HG03460 (cell line): ENCODE measurements around the gene EGFL7.

Experiments used
- ATAC-seq: cut with Tn5 transposase; IDR thresholded peaks from one replicate; pipeline ENCODE4 v1.9.1; 2021; ENCODE audit not compliant: unreplicated experiment

EGFL7 gene

GRCh38 chr9:136671646-136672430 lies 9.1 kb downstream of the EGFL7 start:
- ATAC-seq, result no peak

- ATAC-seq, result no peak
Observed at GRCh38 chr9:136672431-136673087, 9.8 kb downstream of the EGFL7 start.

- no peak for ATAC-seq
Observed at GRCh38 chr9:136673088-136673974, 10.6 kb downstream of the EGFL7 start.

- ATAC-seq, result no peak
Observed at GRCh38 chr9:136673975-136674785, 11.5 kb downstream of the EGFL7 start.

- ATAC-seq, result no peak
Observed at GRCh38 chr9:136674786-136675349, 12.2 kb downstream of the EGFL7 start.

GRCh38 chr9:136675477-136676296 lies 13.0 kb downstream of the EGFL7 start:
- no peak for ATAC-seq

- ATAC-seq, result no peak
Observed at GRCh38 chr9:136676297-136676794, 13.6 kb downstream of the EGFL7 start.

GRCh38 chr9:136676920-136677686 lies 14.4 kb downstream of the EGFL7 start:
- ATAC-seq, result no peak

- ATAC-seq, result no peak
Observed at GRCh38 chr9:136678034-136678433, 15.3 kb downstream of the EGFL7 start.

- no peak for ATAC-seq
Observed at GRCh38 chr9:136678624-136679023, 15.9 kb downstream of the EGFL7 start.

GRCh38 chr9:136679431-136679941 lies 16.8 kb downstream of the EGFL7 start:
- no peak for ATAC-seq

- no peak for ATAC-seq
Observed at GRCh38 chr9:136681029-136681428, 18.3 kb downstream of the EGFL7 start.

- ATAC-seq, result no peak
Observed at GRCh38 chr9:136681945-136682699, 19.4 kb downstream of the EGFL7 start.

- no peak for ATAC-seq
Observed at GRCh38 chr9:136682710-136683109, 20.0 kb downstream of the EGFL7 start.

GRCh38 chr9:136683173-136683745 lies 20.5 kb downstream of the EGFL7 start:
- ATAC-seq, result no peak

- ATAC-seq, result no peak
Observed at GRCh38 chr9:136683755-136684154, 21.0 kb downstream of the EGFL7 start.

GRCh38 chr9:136684339-136684738 lies 21.6 kb downstream of the EGFL7 start:
- no peak for ATAC-seq
